HepG2 (cell line): Measurements from ENCODE around the gene ALG11. TPM values are rescaled to one million over a fixed set of nuclear protein-coding genes. Genes with fewer than 3 reads are reported as not detected.
A peak's percentile ranks its signal among the peaks of the same experiment; 100 is the strongest.

Experiments
- CTCF ChIP-seq: sonication (generic); formaldehyde crosslinking; IDR thresholded peaks from 2 replicates; pipeline ENCODE4 v1.5.0; 2020; ENCODE audit warnings: mild to moderate bottlenecking, missing genetic modification reagents, moderate library complexity
- NFE2L2 ChIP-seq: fragments of 150-350 bp; IDR thresholded peaks from 2 replicates; pipeline ENCODE4 v1.6.1; 2014; ENCODE audit warnings: low read length
- NR2C2 ChIP-seq: sonication (generic); formaldehyde crosslinking; IDR thresholded peaks from 2 replicates; pipeline ENCODE4 v1.4.0; 2020; ENCODE audit warnings: missing genetic modification reagents, mild to moderate bottlenecking, moderate library complexity, borderline replicate concordance
- NR2F1 ChIP-seq, 2 experiments: fragments of 450-650 bp in 1 of 2; formaldehyde crosslinking in 1 of 2; IDR thresholded peaks; 2 replicates each; pipeline versions ENCODE4 v1.5.0 to v1.6.1; 2016 to 2020; ENCODE audit warnings: mild to moderate bottlenecking in 1 of 2, missing compliant biosample characterization in 1 of 2, missing genetic modification reagents in 1 of 2, moderate library complexity in 1 of 2
- PHF21A ChIP-seq: sonication (generic); formaldehyde crosslinking; IDR thresholded peaks from 2 replicates; pipeline ENCODE4 v1.5.0; 2020; ENCODE audit warnings: mild to moderate bottlenecking, missing genetic modification reagents
- PRPF4 ChIP-seq: fragments of 200-400 bp; formaldehyde crosslinking; IDR thresholded peaks from 2 replicates; pipeline ENCODE4 v1.6.1; 2016; ENCODE audit warnings: low read length, low read depth; ENCODE audit not compliant: poor library complexity, severe bottlenecking
- SAP130 ChIP-seq: IDR thresholded peaks from 2 replicates; pipeline ENCODE4 v1.6.1; 2016; ENCODE audit warnings: low read depth
- SIX1 ChIP-seq: sonication (generic); formaldehyde crosslinking; IDR thresholded peaks from 2 replicates; pipeline ENCODE4 v1.4.0; 2020; ENCODE audit warnings: missing genetic modification reagents, borderline replicate concordance
- TERF1 ChIP-seq: sonication (generic); formaldehyde crosslinking; IDR thresholded peaks from 2 replicates; pipeline ENCODE4 v1.8.0; 2022; ENCODE audit warnings: mild to moderate bottlenecking, missing genetic modification reagents, moderate library complexity
- TFDP2 ChIP-seq: sonication (generic); formaldehyde crosslinking; IDR thresholded peaks from 2 replicates; pipeline ENCODE4 v1.4.0; 2020; ENCODE audit warnings: missing genetic modification reagents
- TIGD3 ChIP-seq: sonication (generic); formaldehyde crosslinking; IDR thresholded peaks from 2 replicates; pipeline ENCODE4 v1.5.1; 2020; ENCODE audit warnings: mild to moderate bottlenecking, missing genetic modification reagents, borderline replicate concordance
- ZBTB1 ChIP-seq: sonication (generic); formaldehyde crosslinking; IDR thresholded peaks from 2 replicates; pipeline ENCODE4 v1.4.0; 2020; ENCODE audit warnings: missing genetic modification reagents, borderline replicate concordance
- ZFP41 ChIP-seq: sonication (generic); formaldehyde crosslinking; IDR thresholded peaks from 2 replicates; pipeline ENCODE4 v1.4.0; 2020; ENCODE audit warnings: mild to moderate bottlenecking, missing genetic modification reagents, borderline replicate concordance
- ZFX ChIP-seq: sonication (generic); formaldehyde crosslinking; IDR thresholded peaks from 2 replicates; pipeline ENCODE4 v1.4.0; 2020; ENCODE audit warnings: mild to moderate bottlenecking, low read depth, missing genetic modification reagents, moderate library complexity
- ZNF510 ChIP-seq: sonication (generic); formaldehyde crosslinking; IDR thresholded peaks from 2 replicates; pipeline ENCODE4 v1.4.0; 2020; ENCODE audit warnings: low read depth, mild to moderate bottlenecking, missing genetic modification reagents
- ZNF574 ChIP-seq: sonication (generic); formaldehyde crosslinking; IDR thresholded peaks from 2 replicates; pipeline ENCODE4 v1.4.0; 2020; ENCODE audit warnings: missing genetic modification reagents
- ZNF691 ChIP-seq: sonication (generic); formaldehyde crosslinking; IDR thresholded peaks from 2 replicates; pipeline ENCODE4 v1.4.0; 2020; ENCODE audit warnings: missing genetic modification reagents, low read depth, mild to moderate bottlenecking, borderline replicate concordance
- polyA plus RNA-seq, 8 experiments: library from polyadenylated mRNA; depleted of rRNA in 3 of 8; stranded (reverse) in 7 of 8; unstranded in 1 of 8; fragments of >200 nt; fragmentation: Illumina TruSeq in 4 of 8; extraction: Trizol in 4 of 8; gene quantifications; 2 replicates each; pipeline versions ENCODE4 v1.2.1 to v1.2.3, GENCODE V29; 2011 to 2016; ENCODE audit warnings: low read depth in 4 of 8, missing spikeins in 1 of 8, mixed read lengths in 1 of 8; ENCODE audit not compliant: insufficient read depth in 1 of 8
- total RNA-seq, 5 experiments: library from RNA; depleted of rRNA; stranded (reverse); fragments of >200 nt; fragmentation: Illumina TruSeq; extraction: Trizol; gene quantifications; 2 replicates each; pipeline ENCODE4 v1.2.3, GENCODE V29; 2016; ENCODE audit warnings: low read depth in 1 of 5

ALG11 gene
- total and polyA plus RNA-seq, 2 of the 13 experiments (the other 11 are each of a cell fraction or from before 2014, with no cell fraction given) = 14.7 to 27.9 TPM

- TF ChIP-seq CTCF (CRISPR knock-in tag) = peak; percentile 36; the same call in 1 of the 2 replicates
- TF ChIP-seq ZFX (CRISPR knock-in tag) = peak; percentile 89
- peak; percentile 93 for TF ChIP-seq SAP130 (CRISPR knock-in tag)
- TF ChIP-seq ZBTB1 (CRISPR knock-in tag) = 0 out of 2 replicates have a peak, but pooled peaks have one; percentile 8
- TF ChIP-seq ZNF691 (CRISPR knock-in tag) = peak; percentile 82; the same call in 1 of the 2 replicates
- TF ChIP-seq NR2C2 (CRISPR knock-in tag) = peak; percentile 98
- peak; percentile 81 for TF ChIP-seq TFDP2 (CRISPR knock-in tag)
- no peak for TF ChIP-seq PRPF4
- no peak for TF ChIP-seq NFE2L2
- peak; percentile 59; the same call in 1 of the 2 replicates for TF ChIP-seq ZNF510 (CRISPR knock-in tag)
- TF ChIP-seq TERF1 (CRISPR knock-in tag) = no peak
- no peak for TF ChIP-seq NR2F1 (CRISPR knock-in tag; IDR thresholded peaks at IDR 0.05)
- TF ChIP-seq PHF21A (CRISPR knock-in tag) = peak; percentile 91
- peak; percentile 83 for TF ChIP-seq ZNF574
- TF ChIP-seq SIX1 (CRISPR knock-in tag) = peak; percentile 54; the same call in 1 of the 2 replicates
- TF ChIP-seq TIGD3 (CRISPR knock-in tag) = no peak
- 0 out of 2 replicates have a peak, but pooled peaks have one; percentile 23 for TF ChIP-seq ZFP41 (CRISPR knock-in tag)
Observed at GRCh38 chr13:52011632-52012511, at the start of gene ALG11 (continued).
